ENCODE results near the gene STX4. TPM values are rescaled to one million over a fixed set of nuclear protein-coding genes. Genes with fewer than 3 reads are reported as not detected.

The STX4 gene
- polyA plus RNA-seq, 1 donor (not counting 4 experiments of a cell fraction or from before 2014, with no cell fraction given) = 43.6 TPM

DNA sequence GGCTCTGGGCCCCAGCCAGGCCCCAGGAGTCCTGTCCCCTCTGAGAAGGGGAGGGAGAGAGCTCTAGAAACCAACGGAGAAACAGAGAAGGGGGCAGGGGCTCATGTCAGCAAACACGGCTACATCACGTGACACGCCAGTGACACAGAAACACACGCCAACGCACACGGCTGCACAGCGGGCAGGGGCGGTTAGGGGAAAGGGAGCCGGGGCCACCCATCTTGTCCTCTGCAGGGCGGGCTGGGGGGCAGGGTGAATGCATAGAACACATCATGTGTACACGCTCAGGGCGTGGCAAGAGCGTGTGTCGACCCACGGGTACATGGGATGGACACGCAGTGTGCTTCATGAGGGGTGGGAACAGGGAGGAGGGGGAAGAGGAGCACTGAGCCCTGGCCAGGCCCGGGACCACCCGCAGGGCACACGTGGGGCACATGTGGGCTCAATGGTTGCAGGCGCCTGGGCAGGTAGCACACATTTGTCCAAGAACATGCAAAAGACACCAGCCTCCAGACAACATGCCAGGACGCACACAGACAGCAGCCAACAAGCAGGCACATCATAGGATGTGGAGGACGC is 43.8 kb upstream of the STX4 start:
- no peaks in the 10 kb centered on the region for H3K27me3 ChIP-seq (ENCODE audit: control insufficient read depth, extremely low read depth, insufficient read depth, low read length)
- dilution Hi-C loops (cut with MboI; ENCODE audit: extremely low pct_ligation_motif_present, low sequenced_read_pairs) = no loop called here
- peaks cover 11% of the 10 kb centered on the region for H3K4me1 ChIP-seq (ENCODE audit: control insufficient read depth, extremely low read depth, insufficient read depth, low read length)
- H2AFZ ChIP-seq (ENCODE audit: control insufficient read depth, low read length) = no peak overlapping the region
- FAIRE-seq = no peak
- no peaks in the 10 kb centered on the region for H3K9me1 ChIP-seq (ENCODE audit: control insufficient read depth, extremely low read depth, insufficient read depth, low read length)
- TF ChIP-seq, protein P1, sequence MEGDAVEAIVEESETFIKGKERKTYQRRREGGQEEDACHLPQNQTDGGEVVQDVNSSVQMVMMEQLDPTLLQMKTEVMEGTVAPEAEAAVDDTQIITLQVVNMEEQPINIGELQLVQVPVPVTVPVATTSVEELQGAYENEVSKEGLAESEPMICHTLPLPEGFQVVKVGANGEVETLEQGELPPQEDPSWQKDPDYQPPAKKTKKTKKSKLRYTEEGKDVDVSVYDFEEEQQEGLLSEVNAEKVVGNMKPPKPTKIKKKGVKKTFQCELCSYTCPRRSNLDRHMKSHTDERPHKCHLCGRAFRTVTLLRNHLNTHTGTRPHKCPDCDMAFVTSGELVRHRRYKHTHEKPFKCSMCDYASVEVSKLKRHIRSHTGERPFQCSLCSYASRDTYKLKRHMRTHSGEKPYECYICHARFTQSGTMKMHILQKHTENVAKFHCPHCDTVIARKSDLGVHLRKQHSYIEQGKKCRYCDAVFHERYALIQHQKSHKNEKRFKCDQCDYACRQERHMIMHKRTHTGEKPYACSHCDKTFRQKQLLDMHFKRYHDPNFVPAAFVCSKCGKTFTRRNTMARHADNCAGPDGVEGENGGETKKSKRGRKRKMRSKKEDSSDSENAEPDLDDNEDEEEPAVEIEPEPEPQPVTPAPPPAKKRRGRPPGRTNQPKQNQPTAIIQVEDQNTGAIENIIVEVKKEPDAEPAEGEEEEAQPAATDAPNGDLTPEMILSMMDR (optimal IDR thresholded peaks at IDR 0.05 in 1 of 3, IDR thresholded peaks at IDR 0.05 in 1 of 3, conservative IDR thresholded peaks at IDR 0.05 in 1 of 3; ENCODE audit: extremely low read depth in 1 of 3, insufficient read depth in 2 of 3, low read length in 3 of 3) = no peak
- no peak for TF ChIP-seq EZH2 (IDR thresholded peaks at IDR 0.05; ENCODE audit: low read length)
- H3K27ac ChIP-seq (ENCODE audit: control insufficient read depth, insufficient read depth, low read length) = no peak overlapping the region
- H4K20me1 ChIP-seq (ENCODE audit: control insufficient read depth, extremely low read depth, insufficient read depth, low read length) = no peaks in the 10 kb centered on the region
- H3K79me2 ChIP-seq (ENCODE audit: control insufficient read depth, insufficient read depth, low read length) = no peaks in the 10 kb centered on the region
- no peaks in the 10 kb centered on the region for H3K9me3 ChIP-seq (ENCODE audit: control insufficient read depth, low read depth, low read length)
- H3K36me3 ChIP-seq (ENCODE audit: control insufficient read depth in 2 of 2, extremely low read depth in 1 of 2, insufficient read depth in 2 of 2, low read length in 2 of 2) = peaks cover 0 to 1% of the 10 kb centered on the region in 2 experiments
- DNase-seq (ENCODE audit: low read depth, low spot score) = no peak
- no peak overlapping the region for H3K9ac ChIP-seq (ENCODE audit: control insufficient read depth, extremely low read depth, insufficient read depth, low read length)
- no peak overlapping the region for H3K4me3 ChIP-seq (ENCODE audit: control insufficient read depth in 2 of 3, extremely low read depth in 1 of 3, insufficient read depth in 2 of 3, low read depth in 1 of 3, low read length in 3 of 3)
- H3K4me2 ChIP-seq (ENCODE audit: control insufficient read depth, extremely low read depth, insufficient read depth, low read depth, low read length) = no peak overlapping the region

DNA sequence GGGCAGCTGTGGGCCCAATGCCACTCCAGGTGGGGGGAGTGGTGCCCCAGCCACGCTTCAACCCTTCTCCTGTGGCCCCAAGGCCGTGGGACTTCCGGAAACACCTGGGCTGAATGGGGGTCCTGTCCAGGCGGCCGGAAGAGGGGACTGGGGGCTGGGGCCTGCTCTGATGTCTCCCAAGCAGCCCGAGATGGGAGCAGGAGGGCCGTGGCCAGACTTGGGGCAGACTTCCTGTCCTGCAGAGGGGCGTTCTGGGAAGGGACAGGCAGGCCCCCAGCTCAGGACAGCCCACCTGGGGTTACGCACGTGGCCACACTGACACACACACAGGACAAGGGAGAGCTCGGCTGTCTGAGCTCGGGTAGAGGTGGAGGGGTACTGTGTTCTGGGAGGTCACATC is 43.3 kb upstream of the STX4 start:
- FAIRE-seq = no peak
- H2AFZ ChIP-seq (ENCODE audit: control insufficient read depth, low read length) = no peak overlapping the region
- peaks cover 0 to 1% of the 10 kb centered on the region in 2 experiments for H3K36me3 ChIP-seq (ENCODE audit: control insufficient read depth in 2 of 2, extremely low read depth in 1 of 2, insufficient read depth in 2 of 2, low read length in 2 of 2)
- no peaks in the 10 kb centered on the region for H3K9me1 ChIP-seq (ENCODE audit: control insufficient read depth, extremely low read depth, insufficient read depth, low read length)
- no peaks in the 10 kb centered on the region for H3K79me2 ChIP-seq (ENCODE audit: control insufficient read depth, insufficient read depth, low read length)
- peaks cover 15% of the 10 kb centered on the region for H3K4me1 ChIP-seq (ENCODE audit: control insufficient read depth, extremely low read depth, insufficient read depth, low read length)
- no peak for DNase-seq (ENCODE audit: low read depth, low spot score)
- H3K9ac ChIP-seq (ENCODE audit: control insufficient read depth, extremely low read depth, insufficient read depth, low read length) = no peak overlapping the region
- no peaks in the 10 kb centered on the region for H3K27me3 ChIP-seq (ENCODE audit: control insufficient read depth, extremely low read depth, insufficient read depth, low read length)
- TF ChIP-seq EZH2 (IDR thresholded peaks at IDR 0.05; ENCODE audit: low read length) = no peak
- TF ChIP-seq, protein P1 (optimal IDR thresholded peaks at IDR 0.05 in 1 of 3, IDR thresholded peaks at IDR 0.05 in 1 of 3, conservative IDR thresholded peaks at IDR 0.05 in 1 of 3; ENCODE audit: extremely low read depth in 1 of 3, insufficient read depth in 2 of 3, low read length in 3 of 3) = no peak
- no peaks in the 10 kb centered on the region for H3K9me3 ChIP-seq (ENCODE audit: control insufficient read depth, low read depth, low read length)
- H3K4me2 ChIP-seq (ENCODE audit: control insufficient read depth, extremely low read depth, insufficient read depth, low read depth, low read length) = no peak overlapping the region
- H4K20me1 ChIP-seq (ENCODE audit: control insufficient read depth, extremely low read depth, insufficient read depth, low read length) = no peaks in the 10 kb centered on the region
- dilution Hi-C loops (cut with MboI; ENCODE audit: extremely low pct_ligation_motif_present, low sequenced_read_pairs) = no loop called here
- no peak overlapping the region for H3K4me3 ChIP-seq (ENCODE audit: control insufficient read depth in 2 of 3, extremely low read depth in 1 of 3, insufficient read depth in 2 of 3, low read depth in 1 of 3, low read length in 3 of 3)
- H3K27ac ChIP-seq (ENCODE audit: control insufficient read depth, insufficient read depth, low read length) = no peak overlapping the region
